IMR-90 (cell line): ENCODE results near the gene NPAS2. TPM values are rescaled to one million over a fixed set of nuclear protein-coding genes. Genes with fewer than 3 reads are reported as not detected.

Experiments used
- ATAC-seq: fragments of 200-7000 bp; cut with Tn5 transposase; 2 replicates; pipeline ENCODE4 v1.9.1; 2020; ENCODE audit warnings: low read depth, mild to moderate bottlenecking, moderate library complexity
- BruUV-seq: library from RNA; stranded (reverse); fragments of 400-500 nt; replicated peaks from 2 replicates; lab custom pipeline; 2021; lab: Mats Ljungman, UMichigan
- CTCF ChIA-PET: fragments of 300-600 bp; formaldehyde crosslinking; extraction: SDS; loops from one replicate; lab custom pipeline; 2021; ENCODE audit warnings: antibody characterized with exemption; lab: Yijun Ruan, JAX
- POLR2A ChIA-PET: fragments of 300-600 bp; sonication (Branson Sonifier 250); formaldehyde crosslinking; loops from one replicate; lab custom pipeline; 2022; ENCODE audit warnings: antibody characterized with exemption; ENCODE audit not compliant: unreplicated experiment; lab: Charles Lee
- DNase-seq: peaks from one replicate; pipeline ENCODE4 v3.0.0; 2013
- H2AFZ ChIP-seq: replicated peaks from 2 replicates; pipeline ENCODE3; 2013; ENCODE audit warnings: low read length, mild to moderate bottlenecking; ENCODE audit not compliant: poor library complexity
- H2AK5ac ChIP-seq: 2 replicates; pipeline ENCODE4 v1.6.1; 2013; ENCODE audit warnings: low read depth, low read length, inconsistent platforms
- H2AK9ac ChIP-seq: replicated peaks from 2 replicates; pipeline ENCODE3; 2013; ENCODE audit warnings: mild to moderate bottlenecking, low read depth, low read length, moderate library complexity; ENCODE audit not compliant: poor library complexity
- H2BK120ac ChIP-seq: 2 replicates; pipeline ENCODE4 v1.6.1; 2013; ENCODE audit warnings: low read depth, low read length, inconsistent platforms
- H2BK15ac ChIP-seq: 3 replicates; pipeline ENCODE4 v1.6.1; 2013; ENCODE audit warnings: low read depth, low read length, inconsistent platforms
- H2BK20ac ChIP-seq: 2 replicates; pipeline ENCODE4 v1.6.1; 2013; ENCODE audit warnings: low read depth, mild to moderate bottlenecking, inconsistent platforms, low read length, moderate library complexity
- H2BK5ac ChIP-seq: 2 replicates; pipeline ENCODE4 v1.6.1; 2013; ENCODE audit warnings: mild to moderate bottlenecking, low read depth, low read length, inconsistent platforms; ENCODE audit not compliant: poor library complexity, severe bottlenecking
- H3K14ac ChIP-seq: replicated peaks from 2 replicates; pipeline ENCODE4 v1.6.1; 2013; ENCODE audit warnings: low read depth, low read length, inconsistent platforms
- H3K18ac ChIP-seq: 2 replicates; pipeline ENCODE4 v1.6.1; 2013; ENCODE audit warnings: low read depth, low read length, control low read depth
- H3K23ac ChIP-seq: 2 replicates; pipeline ENCODE4 v1.6.1; 2013; ENCODE audit warnings: low read depth, low read length, inconsistent platforms
- H3K27ac ChIP-seq: 2 replicates; pipeline ENCODE4 v1.5.1; 2013; ENCODE audit warnings: mild to moderate bottlenecking, control low read depth, low read length; ENCODE audit not compliant: insufficient read depth
- H3K27me3 ChIP-seq: 2 replicates; pipeline ENCODE4 v1.6.1; 2013; ENCODE audit warnings: low read length; ENCODE audit not compliant: control insufficient read depth, insufficient read depth
- H3K36me3 ChIP-seq: 2 replicates; pipeline ENCODE4 v1.6.1; 2013; ENCODE audit warnings: low read length, mixed read lengths; ENCODE audit not compliant: control insufficient read depth, insufficient read depth
- H3K4ac ChIP-seq: 2 replicates; pipeline ENCODE4 v1.6.1; 2013; ENCODE audit warnings: low read depth, low read length, inconsistent platforms
- H3K4me1 ChIP-seq: 2 replicates; pipeline ENCODE4 v1.6.1; 2013; ENCODE audit warnings: low read length, mixed read lengths; ENCODE audit not compliant: control insufficient read depth, insufficient read depth
- H3K4me2 ChIP-seq: 2 replicates; pipeline ENCODE4 v1.6.1; 2013; ENCODE audit warnings: low read depth, mild to moderate bottlenecking, control low read depth, low read length, moderate library complexity
- H3K4me3 ChIP-seq: 2 replicates; pipeline ENCODE4 v1.5.1; 2013; ENCODE audit warnings: low read depth, mild to moderate bottlenecking, control low read depth, low read length, moderate library complexity; ENCODE audit not compliant: insufficient read depth
- H3K56ac ChIP-seq: 2 replicates; pipeline ENCODE4 v1.6.1; 2013; ENCODE audit warnings: low read length, inconsistent platforms; ENCODE audit not compliant: insufficient read depth; ENCODE audit errors: extremely low read depth
- H3K79me1 ChIP-seq, 2 experiments: 2 replicates each; pipeline ENCODE4 v1.6.1; 2013; ENCODE audit warnings: low read length in 2 of 2, inconsistent platforms in 1 of 2, low read depth in 1 of 2
- H3K9ac ChIP-seq: 2 replicates; pipeline ENCODE4 v1.6.1; 2013; ENCODE audit warnings: low read depth, low read length, control low read depth
- H3K9me1 ChIP-seq: 2 replicates; pipeline ENCODE4 v1.6.1; 2013; ENCODE audit warnings: low read length, inconsistent platforms; ENCODE audit not compliant: insufficient read depth
- H3K9me3 ChIP-seq: 2 replicates; pipeline ENCODE4 v1.6.1; 2013; ENCODE audit warnings: low read length; ENCODE audit not compliant: control insufficient read depth, insufficient read depth
- H4K20me1 ChIP-seq: 2 replicates; pipeline ENCODE4 v1.6.1; 2013; ENCODE audit warnings: low read length, inconsistent platforms; ENCODE audit not compliant: insufficient read depth
- H4K5ac ChIP-seq: 2 replicates; pipeline ENCODE4 v1.6.1; 2013; ENCODE audit warnings: mild to moderate bottlenecking, low read depth, low read length, control low read depth
- H4K8ac ChIP-seq, 2 experiments: 2 replicates each; pipeline ENCODE4 v1.6.1; 2013; ENCODE audit warnings: low read depth in 2 of 2, low read length in 2 of 2, control low read depth in 1 of 2, inconsistent platforms in 1 of 2
- H4K91ac ChIP-seq: 2 replicates; pipeline ENCODE4 v1.6.1; 2013; ENCODE audit warnings: low read depth, low read length, inconsistent platforms; ENCODE audit not compliant: insufficient read depth
- BHLHE40 ChIP-seq: fragments of 150-350 bp; IDR thresholded peaks from 2 replicates; pipeline ENCODE4 v1.6.1; 2016; ENCODE audit warnings: mild to moderate bottlenecking, low read depth, low read length
- FOS ChIP-seq: fragments of 150-350 bp; IDR thresholded peaks from 2 replicates; pipeline ENCODE4 v1.6.1; 2016; ENCODE audit warnings: low read depth, low read length
- NFE2L2 ChIP-seq: fragments of 150-350 bp; IDR thresholded peaks from 2 replicates; pipeline ENCODE4 v1.6.1; 2016; ENCODE audit warnings: low read depth, mild to moderate bottlenecking, low read length
- RCOR1 ChIP-seq: IDR thresholded peaks from 2 replicates; pipeline ENCODE4 v1.6.1; 2012; ENCODE audit warnings: mild to moderate bottlenecking, low read length, improper control_type of control experiment; ENCODE audit not compliant: insufficient replicate concordance
- RFX5 ChIP-seq: IDR thresholded peaks from 2 replicates; pipeline ENCODE4 v1.8.0; 2012; ENCODE audit warnings: low read depth, mild to moderate bottlenecking, low read length, moderate library complexity
- SMC3 ChIP-seq: fragments of 150-350 bp; IDR thresholded peaks from 2 replicates; pipeline ENCODE4 v1.6.1; 2016; ENCODE audit warnings: low read depth, mild to moderate bottlenecking, antibody characterized with exemption, low read length, moderate library complexity
- WGBS, 2 experiments: methylation state at CpG; one replicate each; pipeline versions ENCODE4 v1.1.5 to v1.1.7; 2013; ENCODE audit warnings: missing lambda C conversion rate in 2 of 2; ENCODE audit not compliant: insufficient read length in 1 of 2; ENCODE audit errors: extremely low coverage in 2 of 2; 5-methylcytosine and 5-hydroxymethylcytosine counted together
- dilution Hi-C: fragments of 300-500 bp; cut with HindIII; formaldehyde crosslinking; loops from one replicate; pipeline ENCODE4 v1.14.3; 2018; ENCODE audit warnings: low sequenced_read_pairs; ENCODE audit not compliant: unreplicated experiment
- in situ Hi-C: fragments of 300-500 bp; cut with MboI; formaldehyde crosslinking; loops from 3 replicates; pipeline ENCODE4 v1.14.3; 2019; ENCODE audit warnings: low sequenced_read_pairs, inconsistent platforms, mixed read lengths
- intact Hi-C: fragments of 100-400 bp; cut with micrococcal nuclease; formaldehyde crosslinking; loops from 2 replicates; pipeline ENCODE4 v1.10.0; 2022
- polyA plus RNA-seq, 3 experiments: library from polyadenylated mRNA; depleted of rRNA; stranded (reverse); fragments of >200 nt; gene quantifications; 2 replicates each; pipeline ENCODE4 v1.2.3, GENCODE V29; 2012; ENCODE audit warnings: low replicate concordance in 1 of 3
- total RNA-seq: library from RNA; depleted of rRNA; stranded (reverse); fragments of >200 nt; gene quantifications from 2 replicates; pipeline ENCODE4 v1.2.3, GENCODE V29; 2012

The NPAS2 gene
- total and polyA plus RNA-seq, 2 of the 4 experiments (the other 2 are of a cell fraction), result 5.2 to 14.8 TPM

DNA sequence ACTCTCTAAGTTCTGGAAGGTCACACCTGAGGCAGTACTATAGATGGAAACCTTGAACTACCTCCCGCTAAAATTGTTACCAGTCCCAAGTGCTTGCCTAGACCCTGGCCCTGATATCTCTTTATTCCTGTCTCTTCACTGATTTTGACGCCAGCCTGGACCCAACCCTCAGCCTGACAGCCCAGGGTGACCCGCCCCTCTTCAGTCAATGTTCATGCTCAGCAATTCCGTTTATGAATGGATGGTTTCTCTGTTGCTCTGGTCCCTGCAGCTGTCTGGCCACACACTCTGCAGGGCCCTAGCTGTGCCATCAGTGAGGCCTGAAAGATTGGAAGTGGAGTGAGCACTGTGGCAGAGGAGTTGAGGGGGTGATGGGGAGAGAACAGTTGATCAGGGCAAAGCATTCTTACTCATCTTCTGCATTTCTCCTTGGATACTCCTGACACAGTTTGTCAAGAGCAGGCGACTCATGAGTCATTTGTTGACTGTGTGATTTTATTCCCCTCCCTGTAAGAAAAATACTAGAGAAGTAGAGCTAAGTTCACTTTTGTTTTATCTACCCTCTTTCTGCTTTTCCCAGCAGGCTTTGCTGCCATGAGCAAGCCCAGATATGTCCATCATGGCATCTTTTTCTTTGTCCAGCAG lies 46.0 kb downstream of the NPAS2 start:
- ChIA-PET POLR2A (no interaction called here), CTCF (no interaction called here)
- H3K4me2 ChIP-seq, result peak overlapping the region; percentile 41; the same call in 1 of the 2 replicates
- H3K27ac ChIP-seq, result peak overlapping the region; percentile 56
- H2BK20ac ChIP-seq, result 0 out of 2 replicates have a peak overlapping the region, but pooled peaks have one; percentile 49
- peaks cover 41 to 61% of the 10 kb centered on the region in 2 experiments for H3K79me1 ChIP-seq
- BruUV-seq, result no TSS peak
- DNase-seq (peak; percentile 84), ATAC-seq (peak; percentile 95)
- H2BK5ac ChIP-seq, result peak overlapping the region; percentile 54
- peak; percentile 77 for TF ChIP-seq BHLHE40
- no peak for TF ChIP-seq RCOR1
- no peak for TF ChIP-seq NFE2L2
- TF ChIP-seq FOS, result peak; percentile 62
- peak; percentile 17; the same call in 1 of the 2 replicates for TF ChIP-seq SMC3
- TF ChIP-seq RFX5, result peak; percentile 96
- peak overlapping the region; percentile 49; the same call in 1 of the 2 replicates for H4K5ac ChIP-seq
- dilution Hi-C loops, result no loop called here
- intact Hi-C loops, result no loop called here
- H3K4ac ChIP-seq, result peak overlapping the region; percentile 71
- H3K9me1 ChIP-seq, result peaks cover 14% of the 10 kb centered on the region
- no peaks in the 10 kb centered on the region for H3K27me3 ChIP-seq
- H4K8ac ChIP-seq, result peak overlapping the region in 1 of 2 experiments; percentile 24; a peak in 3 of 4 replicates
- peak overlapping the region; percentile 51 for H2AFZ ChIP-seq
- H3K23ac ChIP-seq, result no peak overlapping the region
- peaks cover 7% of the 10 kb centered on the region for H3K4me1 ChIP-seq
- H3K18ac ChIP-seq, result peak overlapping the region; percentile 51
- no peak overlapping the region for H2AK9ac ChIP-seq
- in situ Hi-C loops, result no loop called here
- H4K91ac ChIP-seq, result peak overlapping the region; percentile 44; the same call in 1 of the 2 replicates
- H3K9ac ChIP-seq, result no peak overlapping the region
- H3K14ac ChIP-seq, result peak overlapping the region; percentile 41
- 80% methylated on average over 4 of the region's 5 CpGs; no CpG with 5 or more reads in 1 of the 2 experiments for WGBS, 2 experiments
- H2BK15ac ChIP-seq, result 0 out of 3 replicates have a peak overlapping the region, but pooled peaks have one; percentile 45
- peak overlapping the region; percentile 48; the same call in 1 of the 2 replicates for H2AK5ac ChIP-seq
- H3K36me3 ChIP-seq, result no peaks in the 10 kb centered on the region
- peaks cover 9% of the 10 kb centered on the region for H4K20me1 ChIP-seq
- H3K4me3 ChIP-seq, result no peak overlapping the region
- H2BK120ac ChIP-seq, result peak overlapping the region; percentile 73
- no peaks in the 10 kb centered on the region; the same call in 1 of the 2 replicates for H3K9me3 ChIP-seq
- H3K56ac ChIP-seq, result peak overlapping the region; percentile 7; the same call in 1 of the 2 replicates
